Keratinocyte (primary cell): ENCODE data around the gene B4GALNT2.

ENCODE experiments used
- CTCF ChIP-seq, 3 experiments: IDR thresholded peaks in 1 of 3; conservative IDR thresholded peaks in 1 of 3; optimal IDR thresholded peaks in 1 of 3; 2 replicates in 2 of 3; 3 replicates in 1 of 3; pipeline versions ENCODE3 to v1.5.1; 2011; ENCODE audit warnings: low read length in 3 of 3, mild to moderate bottlenecking in 3 of 3, moderate library complexity in 2 of 3, control low read depth in 1 of 3, inconsistent platforms in 1 of 3; ENCODE audit not compliant: insufficient read depth in 2 of 3; ENCODE audit errors: extremely low read depth in 1 of 3
- EZH2 ChIP-seq: IDR thresholded peaks from one replicate; pipeline ENCODE4 v1.6.1; 2012; ENCODE audit warnings: inconsistent platforms, mild to moderate bottlenecking, low read length, moderate library complexity

GRCh38 chr17:49183341-49183740, 50.8 kb downstream of the B4GALNT2 start:
- TF ChIP-seq CTCF (optimal IDR thresholded peaks at IDR 0.05 in 1 of 3, IDR thresholded peaks at IDR 0.05 in 1 of 3, conservative IDR thresholded peaks at IDR 0.05 in 1 of 3; ENCODE audit: extremely low read depth in 1 of 3, insufficient read depth in 2 of 3, low read length in 3 of 3) (no peak), EZH2 (no peak)
